ENCODE results near the gene PSMG4.

The PSMG4 gene

DNA sequence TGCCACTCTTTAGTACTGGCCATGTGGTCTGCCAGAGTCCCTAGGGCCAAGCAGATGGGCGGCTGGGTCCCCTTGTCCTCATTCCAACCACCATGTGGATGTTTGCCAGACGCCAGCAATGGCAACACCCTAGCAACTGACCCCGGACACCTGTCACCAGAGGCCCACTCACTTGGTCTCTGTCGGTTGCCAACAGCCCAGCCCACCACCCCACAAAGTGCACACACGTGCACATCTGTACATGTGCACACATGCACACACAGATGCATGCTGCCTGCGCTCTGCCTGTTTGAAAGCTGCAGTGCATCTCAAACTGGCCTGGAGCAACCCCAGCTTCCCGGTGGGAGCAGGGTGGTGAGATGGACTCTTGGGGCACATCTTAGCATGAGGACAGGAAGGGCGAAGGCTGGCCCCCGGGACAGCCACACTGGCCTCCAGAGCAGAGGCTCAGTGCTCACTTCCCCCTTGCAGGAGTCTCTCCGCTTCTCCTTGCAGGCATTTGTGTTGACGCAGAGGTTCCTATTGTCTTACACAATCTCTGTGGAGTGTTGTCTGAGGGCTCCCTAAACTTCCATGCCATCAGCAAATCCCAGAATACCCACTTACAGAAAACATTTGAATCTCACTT lies 54.0 kb downstream of the PSMG4 start:
- DNase-seq = no peak

- no peak for DNase-seq
Observed at GRCh38 chr6:3314176-3314575, 55.4 kb downstream of the PSMG4 start.

DNA sequence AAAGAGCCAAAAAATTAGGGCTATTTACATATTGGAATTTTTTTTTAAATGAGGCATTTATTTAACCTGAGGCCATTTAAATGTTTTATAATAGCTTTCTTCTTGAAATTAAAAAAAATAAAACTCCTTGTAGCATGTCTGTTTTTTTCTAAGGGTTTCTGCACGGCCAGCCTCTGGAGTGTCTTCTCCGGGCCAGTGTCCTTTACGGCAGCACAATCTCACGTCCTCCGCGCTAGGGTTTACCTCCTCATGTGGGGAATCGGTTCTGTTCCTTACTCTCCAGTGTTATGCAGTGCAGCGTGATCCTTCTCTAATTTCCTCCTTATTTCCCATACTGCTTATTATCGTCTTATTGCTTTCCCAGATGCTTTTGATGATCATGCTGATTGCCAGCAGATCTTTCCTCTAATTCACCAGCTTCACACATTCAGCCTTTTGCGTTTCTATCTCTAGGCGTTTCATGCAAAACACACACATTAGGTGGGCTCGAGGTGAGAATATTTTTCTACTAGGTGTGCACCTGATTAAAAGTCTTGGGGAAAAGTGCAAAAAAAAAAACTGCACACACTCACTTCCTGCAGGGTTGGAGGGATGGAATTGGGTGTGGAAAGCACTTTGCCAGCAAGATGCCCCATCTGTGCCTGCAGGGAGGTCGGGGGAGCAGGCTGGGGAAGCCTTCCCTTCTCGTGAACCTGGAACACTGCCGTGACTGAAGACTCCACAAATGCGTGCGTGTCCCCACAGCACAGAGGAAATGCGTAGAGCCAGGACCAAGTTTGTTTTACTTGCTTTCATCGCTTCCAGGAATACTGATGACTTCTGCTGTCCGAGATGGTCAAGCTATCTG lies 56.1 kb downstream of the PSMG4 start:
- no peak for DNase-seq

DNA sequence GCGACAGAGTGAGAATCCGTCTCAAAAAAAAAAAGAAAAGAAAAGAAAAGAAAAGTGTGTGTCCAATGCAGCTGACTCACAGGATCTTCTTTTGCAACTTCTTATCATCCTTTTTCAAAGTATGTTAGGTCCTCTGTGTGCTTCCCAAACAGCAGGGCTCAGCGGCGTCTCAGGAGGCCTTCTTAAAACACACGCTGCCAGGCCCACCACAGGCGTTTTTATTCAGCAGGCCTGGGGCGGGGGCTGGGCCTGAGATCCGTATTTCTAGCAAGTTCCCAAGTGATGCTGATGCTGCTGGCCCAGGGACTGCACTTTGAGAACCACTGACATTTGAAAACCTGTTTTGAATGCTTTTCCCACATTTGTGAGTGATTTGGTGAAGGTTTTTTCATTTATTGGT lies 57.1 kb downstream of the PSMG4 start:
- no peak for DNase-seq

- DNase-seq = no peak
Observed at GRCh38 chr6:3316331-3316730, 57.6 kb downstream of the PSMG4 start.

GRCh38 chr6:3316818-3317217 lies 58.1 kb downstream of the PSMG4 start:
- DNase-seq = no peak
